Adrenal gland (tissue), 12 donors: ENCODE data around the gene VAMP2. TPM values are rescaled to one million over a fixed set of nuclear protein-coding genes. Genes with fewer than 3 reads are reported as not detected.

ENCODE experiments used
- DNase-seq, 7 donors: peaks; one replicate each; pipeline ENCODE4 v3.0.0-alpha.2; 2019 to 2020
- H3K27ac ChIP-seq, 5 donors: fragments of 200-600 bp; sonication (generic) in 4 of 5; 1 replicate in 3 of 5; 2 replicates in 2 of 5; pipeline versions ENCODE4 v1.5.1 to v1.8.0; 2016 to 2020; ENCODE audit warnings: mild to moderate bottlenecking in 1 of 5
- H3K27me3 ChIP-seq: fragments of 200-600 bp; 2 replicates; pipeline ENCODE4 v1.8.0; 2021
- H3K36me3 ChIP-seq, 2 donors: fragments of 200-600 bp; replicated peaks in 1 of 2; 1 replicate in 1 of 2; 2 replicates in 1 of 2; pipeline versions ENCODE4 v1.5.1 to v1.8.0; 2018 to 2022
- H3K4me1 ChIP-seq, 2 donors: fragments of 200-600 bp; replicated peaks in 1 of 2; 1 replicate in 1 of 2; 2 replicates in 1 of 2; pipeline versions ENCODE4 v1.5.1 to v1.8.0; 2018 to 2021
- H3K4me3 ChIP-seq, 4 donors: fragments of 200-600 bp; sonication (generic) in 3 of 4; one replicate each; pipeline ENCODE4 v1.5.1; 2016 to 2018
- H3K9me3 ChIP-seq, 3 donors: fragments of 200-600 bp; sonication (generic) in 1 of 3; replicated peaks in 1 of 3; 1 replicate in 2 of 3; 2 replicates in 1 of 3; pipeline versions ENCODE4 v1.5.1 to v1.8.0; 2016 to 2021
- POLR2A ChIP-seq, 2 donors: fragments of 450-650 bp; IDR thresholded peaks; one replicate each; pipeline ENCODE4 v1.6.1; 2017; ENCODE audit warnings: antibody characterized with exemption in 2 of 2, mild to moderate bottlenecking in 2 of 2, moderate library complexity in 1 of 2
- WGBS, 4 donors: extraction: QIAGEN DNeasy Blood & Tissue Kit in 2 of 4; methylation state at CpG; one replicate each; pipeline versions ENCODE4 v1.1.5 to v1.1.7; 2013 to 2017; 5-methylcytosine and 5-hydroxymethylcytosine counted together
- intact Hi-C, 2 donors: fragments of 100-400 bp; cut with DNase I; formaldehyde crosslinking; loops; one replicate each; pipeline versions ENCODE4 v1.14.1 to v1.15.0; 2022 to 2023
- polyA plus RNA-seq, 3 donors: library from polyadenylated mRNA; stranded (reverse); fragments of 200-250 nt in 2 of 3; fragments of 350-450 nt in 1 of 3; fragmentation: Illumina TruSeq in 1 of 3; extraction: RNeasy Lipid Tissue Mini Kit (QIAGEN cat#74804) in 1 of 3; gene quantifications; one replicate each; pipeline ENCODE4 v1.2.3, GENCODE V29; 2013 to 2014
- total RNA-seq, 9 donors: library from RNA; depleted of rRNA in 4 of 9; stranded (reverse); fragments of >200 nt in 4 of 9; fragments of 120-200 nt in 1 of 9; fragmentation: NEBNext Ultra II Directional in 1 of 9; extraction: Animal tissue kit (Norgen Biotek cat#: 25700) in 1 of 9; gene quantifications; one replicate each; pipeline versions ENCODE4 v1.1.0 to v1.2.4, GENCODE V29; 2013 to 2023
- TF ChIP-seq, protein P1 (sequence below), 6 experiments: fragments of 450-650 bp in 4 of 6; fragments of 200-600 bp in 2 of 6; sonication (generic) in 1 of 6; IDR thresholded peaks; 1 replicate in 5 of 6; 2 replicates in 1 of 6; pipeline versions ENCODE4 v1.5.1 to v1.8.0; 2016 to 2021; ENCODE audit warnings: antibody characterized with exemption in 6 of 6, mild to moderate bottlenecking in 2 of 6, moderate library complexity in 1 of 6
- donor health status: healthy with polysubstance abuse.
- donor health status: Bipolar disorder and iron deficiency.
- donor health status: DM: yes; HTN: yes; CAD: no.
- donor health status: DM: no; HTN: no; CAD: no.
- donor health status: DM: no; HTN: no; CAD: no.
- donor health status: DM: yes; HTN: yes; CAD: no.

Gene VAMP2
- total and polyA plus RNA-seq, 12 donors, result 18.8 to 206 (median 73.5) TPM

DNA sequence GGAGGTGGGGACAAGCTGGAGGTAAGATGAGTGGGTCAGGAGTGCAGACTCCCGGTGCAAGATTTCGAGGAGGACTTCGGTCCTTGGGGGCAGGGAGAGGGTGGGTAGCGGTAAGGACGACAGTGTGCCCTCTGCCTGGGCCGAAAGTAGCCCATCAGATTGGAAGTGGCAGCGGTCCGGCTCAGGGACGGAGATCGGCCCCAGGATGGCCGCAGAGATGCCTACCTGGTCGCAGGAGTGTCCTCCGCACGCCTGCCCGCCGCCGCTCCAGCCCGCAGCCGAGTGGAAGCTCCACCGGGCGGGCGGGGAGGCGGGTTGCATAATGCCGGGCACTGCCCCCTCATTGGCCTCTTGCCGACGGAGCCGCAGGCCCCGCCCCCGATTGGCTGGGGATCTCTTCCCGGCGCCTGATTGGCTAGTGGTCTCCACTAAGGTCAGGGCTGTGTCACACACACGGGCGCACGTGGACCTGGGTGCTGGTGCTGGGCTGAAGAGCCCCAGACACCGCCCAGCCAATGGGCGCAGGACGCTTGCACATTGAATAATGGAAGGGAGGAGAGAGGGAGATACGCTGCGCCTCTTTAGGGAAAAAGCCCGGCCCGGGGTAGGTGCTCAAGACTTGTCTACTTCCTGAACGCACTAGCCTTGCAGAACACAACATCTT is 10.5 kb downstream of the VAMP2 start, which contains the start of gene PER1:
Gene PER1, minus strand, starts transcription at position 293 of the 664 bp plus-strand sequence. CDS start 1,698 bp downstream, outside the sequence.
- intact Hi-C loops, result no loop called here
- DNase-seq, result peak; percentile 99 to 100 (median 99)
- 2 to 6% (median 2%) methylated on average over 23 to 42 of the region's 42 CpGs for WGBS, 4 donors
- H3K4me3 ChIP-seq, result peak within 1 kb of the TSS in 3 of 4 donors; percentile 46 to 93 (median 47)
- H3K4me1 ChIP-seq, result peaks cover 34 to 39% of the 10 kb centered on the region in 2 donors
- H3K27ac ChIP-seq, result peak within 1 kb of the TSS; percentile 99 to 100 (median 100)
- peak; percentile 98 to 99 for TF ChIP-seq POLR2A (IDR thresholded peaks at IDR 0.05)
- TF ChIP-seq, protein P1, sequence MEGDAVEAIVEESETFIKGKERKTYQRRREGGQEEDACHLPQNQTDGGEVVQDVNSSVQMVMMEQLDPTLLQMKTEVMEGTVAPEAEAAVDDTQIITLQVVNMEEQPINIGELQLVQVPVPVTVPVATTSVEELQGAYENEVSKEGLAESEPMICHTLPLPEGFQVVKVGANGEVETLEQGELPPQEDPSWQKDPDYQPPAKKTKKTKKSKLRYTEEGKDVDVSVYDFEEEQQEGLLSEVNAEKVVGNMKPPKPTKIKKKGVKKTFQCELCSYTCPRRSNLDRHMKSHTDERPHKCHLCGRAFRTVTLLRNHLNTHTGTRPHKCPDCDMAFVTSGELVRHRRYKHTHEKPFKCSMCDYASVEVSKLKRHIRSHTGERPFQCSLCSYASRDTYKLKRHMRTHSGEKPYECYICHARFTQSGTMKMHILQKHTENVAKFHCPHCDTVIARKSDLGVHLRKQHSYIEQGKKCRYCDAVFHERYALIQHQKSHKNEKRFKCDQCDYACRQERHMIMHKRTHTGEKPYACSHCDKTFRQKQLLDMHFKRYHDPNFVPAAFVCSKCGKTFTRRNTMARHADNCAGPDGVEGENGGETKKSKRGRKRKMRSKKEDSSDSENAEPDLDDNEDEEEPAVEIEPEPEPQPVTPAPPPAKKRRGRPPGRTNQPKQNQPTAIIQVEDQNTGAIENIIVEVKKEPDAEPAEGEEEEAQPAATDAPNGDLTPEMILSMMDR (IDR thresholded peaks at IDR 0.05), result peak in 1 of 6 experiments; percentile 7
- peaks cover 0 to 40% of the 10 kb centered on the region in 2 donors for H3K36me3 ChIP-seq
- H3K27me3 ChIP-seq, result no peaks in the 10 kb centered on the region
- no peaks in the 10 kb centered on the region for H3K9me3 ChIP-seq

- intact Hi-C loops, result no loop called here
- H3K27me3 ChIP-seq, result no peaks in the 10 kb centered on the region
- H3K9me3 ChIP-seq, result no peaks in the 10 kb centered on the region
- H3K36me3 ChIP-seq, result peaks cover 0 to 45% of the 10 kb centered on the region in 2 donors
- TF ChIP-seq, protein P1 (IDR thresholded peaks at IDR 0.05), result no peak
- no peak for TF ChIP-seq POLR2A (IDR thresholded peaks at IDR 0.05)
- H3K4me3 ChIP-seq, result peak overlapping the region in 3 of 4 donors; percentile 46 to 93 (median 47)
- peaks cover 29 to 45% of the 10 kb centered on the region in 2 donors for H3K4me1 ChIP-seq
- WGBS, 4 donors, result 1 to 2% (median 1%) methylated on average over 7 to 22 of the region's 22 CpGs
- H3K27ac ChIP-seq, result peak overlapping the region; percentile 99 to 100 (median 100)
- peak; percentile 79 to 95 (median 90) for DNase-seq
Observed at GRCh38 chr17:8151641-8152111, 11.1 kb downstream of the VAMP2 start.

DNA sequence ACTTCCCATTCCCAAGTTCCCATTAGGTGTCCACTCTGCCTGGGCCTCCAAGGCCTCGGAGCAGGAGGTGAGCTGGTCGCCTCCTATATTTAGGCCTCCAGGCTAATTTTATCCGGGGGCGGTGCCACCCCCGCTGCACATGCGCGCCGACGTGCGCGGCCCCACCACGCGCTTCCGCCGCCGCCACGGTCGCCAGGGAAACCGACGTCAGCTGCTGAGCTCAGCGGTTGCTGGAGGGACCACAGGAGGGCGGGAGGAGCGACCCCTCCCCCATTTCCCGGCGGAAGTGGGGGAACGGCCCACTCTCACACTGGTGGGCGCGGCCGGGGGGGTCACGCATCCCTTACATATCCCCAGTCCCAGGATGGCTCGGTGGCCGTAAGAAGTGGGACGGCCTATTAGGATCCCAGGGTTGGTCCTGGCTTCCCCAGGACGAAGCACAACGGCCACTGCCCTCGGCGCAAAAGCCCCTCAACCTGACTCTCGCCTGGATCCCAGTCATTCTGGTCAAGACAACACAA is 11.6 kb downstream of the VAMP2 start:
- peak; percentile 61 to 84 for TF ChIP-seq POLR2A (IDR thresholded peaks at IDR 0.05)
- TF ChIP-seq, protein P1 (IDR thresholded peaks at IDR 0.05), result peak in 3 of 6 experiments; percentile 24 to 39 (median 29)
- peak overlapping the region in 3 of 4 donors; percentile 46 to 93 (median 47) for H3K4me3 ChIP-seq
- peaks cover 0 to 50% of the 10 kb centered on the region in 2 donors for H3K36me3 ChIP-seq
- no peaks in the 10 kb centered on the region for H3K9me3 ChIP-seq
- DNase-seq, result peak; percentile 95 to 98 (median 96)
- H3K27ac ChIP-seq, result peak overlapping the region; percentile 99 to 100 (median 100)
- H3K27me3 ChIP-seq, result no peaks in the 10 kb centered on the region
- WGBS, 4 donors, result 0 to 1% (median 0%) methylated on average over 3 to 38 of the region's 38 CpGs
- intact Hi-C loops, result no loop called here
- H3K4me1 ChIP-seq, result peaks cover 29 to 48% of the 10 kb centered on the region in 2 donors
